Measurements from ENCODE around the gene PRR5L.

- peak; percentile 24 to 67 (median 61) for TF ChIP-seq CTCF (IDR thresholded peaks at IDR 0.05)
- TF ChIP-seq POLR2A (IDR thresholded peaks at IDR 0.05), result peak; percentile 13
Observed at GRCh38 chr11:36376888-36377758, 81.0 kb downstream of the PRR5L start.

Measured in ovary (tissue), 3 donors.